ENCODE data around the gene GSG1L2.

Gene GSG1L2

GRCh38 chr17:9830711-9831110, 8.8 kb upstream of the GSG1L2 start:
- no peaks in the 10 kb centered on the region for H3K27me3 ChIP-seq (replicated peaks)
- in situ Hi-C loops (cut with HindIII; ENCODE audit: low pct_ligation_motif_present, low sequenced_read_pairs) = no loop called here
- no peak overlapping the region for H3K4me3 ChIP-seq (ENCODE audit: low read depth, low read length)
- TF ChIP-seq CTCF (IDR thresholded peaks at IDR 0.05; ENCODE audit: low read depth, low read length, missing control alignments) = no peak
- H3K36me3 ChIP-seq (replicated peaks) = no peaks in the 10 kb centered on the region
- H3K27ac ChIP-seq = no peak overlapping the region
- DNase-seq = no peak

GRCh38 chr17:9829343-9829742, 7.5 kb upstream of the GSG1L2 start:
- no peak for DNase-seq
- Histone ChIP-seq H3K4me3 (ENCODE audit: low read depth, low read length) (no peak overlapping the region), H3K27ac (no peak overlapping the region), H3K36me3 (replicated peaks) (no peaks in the 10 kb centered on the region), H3K27me3 (replicated peaks) (no peaks in the 10 kb centered on the region)
- in situ Hi-C loops (cut with HindIII; ENCODE audit: low pct_ligation_motif_present, low sequenced_read_pairs) = no loop called here
- no peak for TF ChIP-seq CTCF (IDR thresholded peaks at IDR 0.05; ENCODE audit: low read depth, low read length, missing control alignments)

- DNase-seq = no peak
- in situ Hi-C loops (cut with HindIII; ENCODE audit: low pct_ligation_motif_present, low sequenced_read_pairs) = no loop called here
- TF ChIP-seq CTCF (IDR thresholded peaks at IDR 0.05; ENCODE audit: low read depth, low read length, missing control alignments) = no peak
- no peaks in the 10 kb centered on the region for H3K27me3 ChIP-seq (replicated peaks)
- H3K4me3 ChIP-seq (ENCODE audit: low read depth, low read length) = no peak overlapping the region
- no peaks in the 10 kb centered on the region for H3K36me3 ChIP-seq (replicated peaks)
- no peak overlapping the region for H3K27ac ChIP-seq
Measured at GRCh38 chr17:9828296-9829295, 6.7 kb upstream of the GSG1L2 start.

GRCh38 chr17:9825641-9826150, 3.8 kb upstream of the GSG1L2 start, which contains the start of gene GLP2R:
Gene GLP2R (plus strand): TSS chr17:9825924. CDS start chr17:9826064, 140 bp downstream.
- DNase-seq = no peak
- Histone ChIP-seq H3K4me3 (ENCODE audit: low read depth, low read length) (no peak within 1 kb of the TSS), H3K27me3 (replicated peaks) (no peaks in the 10 kb centered on the region), H3K36me3 (replicated peaks) (no peaks in the 10 kb centered on the region), H3K27ac (no peak within 1 kb of the TSS)
- TF ChIP-seq CTCF (IDR thresholded peaks at IDR 0.05; ENCODE audit: low read depth, low read length, missing control alignments) = no peak
- in situ Hi-C loops (cut with HindIII; ENCODE audit: low pct_ligation_motif_present, low sequenced_read_pairs) = no loop called here

- TF ChIP-seq CTCF (IDR thresholded peaks at IDR 0.05; ENCODE audit: low read depth, low read length, missing control alignments) = no peak
- in situ Hi-C loops (cut with HindIII; ENCODE audit: low pct_ligation_motif_present, low sequenced_read_pairs) = no loop called here
- H3K4me3 ChIP-seq (ENCODE audit: low read depth, low read length) = no peak overlapping the region
- H3K36me3 ChIP-seq (replicated peaks) = no peaks in the 10 kb centered on the region
- no peak overlapping the region for H3K27ac ChIP-seq
- no peaks in the 10 kb centered on the region for H3K27me3 ChIP-seq (replicated peaks)
- DNase-seq = no peak
Measured at GRCh38 chr17:9824797-9825338, 3.0 kb upstream of the GSG1L2 start.

Data from brain microvascular endothelial cell (primary cell).